ENCODE data around the gene PLCH1. TPM values are rescaled to one million over a fixed set of nuclear protein-coding genes. Genes with fewer than 3 reads are reported as not detected.

PLCH1 gene
- total and polyA plus RNA-seq, 2 of the 8 experiments (the other 6 are each of a cell fraction or from before 2014, with no cell fraction given): 5.8 to 17.2 TPM

DNA sequence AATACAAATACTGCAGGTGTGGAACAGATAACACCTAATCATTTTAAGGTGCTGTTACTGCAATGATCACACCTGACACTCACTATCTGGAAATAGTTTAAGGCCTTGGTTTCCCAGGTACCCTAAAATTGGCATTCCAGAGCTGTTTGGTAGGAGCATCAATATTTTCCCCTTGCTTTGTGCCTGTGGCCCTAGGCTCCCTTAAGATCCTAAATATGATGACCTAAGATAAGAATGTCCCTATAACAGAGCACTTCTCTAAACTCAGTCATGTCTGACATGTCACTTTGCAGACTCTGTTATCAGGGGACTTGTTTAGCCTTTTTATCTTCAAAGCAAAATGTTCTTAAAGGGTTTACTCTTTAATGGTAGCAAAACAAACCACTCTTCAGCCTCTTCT lies 335.5 kb downstream of the PLCH1 start:
- no peak overlapping the region for H2AFZ ChIP-seq (ENCODE audit: low read length)
- DNase-seq (ENCODE audit: low read depth in 1 of 2, low spot score in 2 of 2): no peak
- H3K9ac ChIP-seq (replicated peaks in 1 of 4; ENCODE audit: extremely low read depth in 1 of 4, low read depth in 3 of 4, low read length in 3 of 4): no peak overlapping the region
- H3K4ac ChIP-seq (replicated peaks; ENCODE audit: insufficient read length, low read depth, low read length): no peak overlapping the region
- no peak overlapping the region for H2AK5ac ChIP-seq (ENCODE audit: low read depth, low read length)
- TF ChIP-seq SAP30 (IDR thresholded peaks at IDR 0.05; ENCODE audit: insufficient read depth, insufficient replicate concordance, low read length) (no peak), SUZ12 (IDR thresholded peaks at IDR 0.05; ENCODE audit: low read length) (no peak), BRCA1 (IDR thresholded peaks at IDR 0.05; ENCODE audit: low read depth, low read length) (no peak)
- no peak overlapping the region for H3K23ac ChIP-seq (ENCODE audit: insufficient read length)
- no peak overlapping the region for H3K56ac ChIP-seq (replicated peaks; ENCODE audit: insufficient read length, low read depth, low read length)
- CTCF ChIA-PET (ENCODE audit: partially characterized antibody): interaction anchor here (1.0 to 1.9 kb wide), 5 partner anchors 9 to 293 kb away, joined by 3 to 8 read pairs (median 4); no protein-coding TSS in a partner anchor
- no peak overlapping the region for H3K4me3 ChIP-seq (ENCODE audit: extremely low read depth in 1 of 4, insufficient read depth in 2 of 4, low read depth in 3 of 4, low read length in 4 of 4)
- H3K14ac ChIP-seq (ENCODE audit: insufficient read length): no peak overlapping the region
- no peaks in the 10 kb centered on the region for H3K36me3 ChIP-seq (ENCODE audit: control insufficient read depth in 2 of 4, insufficient read depth in 4 of 4, low read length in 3 of 4)
- no peak overlapping the region for H4K8ac ChIP-seq (ENCODE audit: extremely low read depth, insufficient read depth, low read length)
- no peak overlapping the region for H3K18ac ChIP-seq (ENCODE audit: extremely low read depth, low read length)
- no peak overlapping the region for H2BK15ac ChIP-seq (ENCODE audit: low read length)
- H3K79me2 ChIP-seq (ENCODE audit: control insufficient read depth in 1 of 2, insufficient read depth in 2 of 2, low read length in 2 of 2): no peaks in the 10 kb centered on the region
- no peak overlapping the region for H3K4me2 ChIP-seq (ENCODE audit: insufficient read depth in 1 of 2, low read depth in 2 of 2, low read length in 2 of 2)
- H2BK120ac ChIP-seq (replicated peaks; ENCODE audit: low read depth, low read length): no peak overlapping the region
- no peak overlapping the region for H4K5ac ChIP-seq (ENCODE audit: insufficient read length, low read depth, low read length)
- H3K4me1 ChIP-seq (replicated peaks in 1 of 4; ENCODE audit: control insufficient read depth in 3 of 4, insufficient read depth in 4 of 4, low read length in 3 of 4): no peaks in the 10 kb centered on the region
- no peak overlapping the region for H3K27ac ChIP-seq (ENCODE audit: low read depth, low read length)
- no peaks in the 10 kb centered on the region for H4K20me1 ChIP-seq (replicated peaks in 1 of 2; ENCODE audit: control insufficient read depth in 1 of 2, insufficient read depth in 2 of 2, low read length in 2 of 2)
- no peaks in the 10 kb centered on the region for H3K23me2 ChIP-seq (ENCODE audit: low read depth, low read length)
- no peak for FAIRE-seq
- H2BK12ac ChIP-seq (ENCODE audit: low read depth, low read length): no peak overlapping the region
- no peaks in the 10 kb centered on the region for H3K27me3 ChIP-seq (replicated peaks in 1 of 4; ENCODE audit: control insufficient read depth in 3 of 4, extremely low read depth in 1 of 4, insufficient read depth in 3 of 4, low read length in 3 of 4)
- peaks cover 0 to 7% of the 10 kb centered on the region in 2 experiments; a peak in 1 of 4 replicates for H3K9me3 ChIP-seq (ENCODE audit: insufficient read depth in 2 of 2, low read depth in 1 of 2, low read length in 1 of 2)
- H2BK20ac ChIP-seq (ENCODE audit: low read length): no peak overlapping the region
- POLR2A ChIA-PET (ENCODE audit: partially characterized antibody): interaction anchor here (1.3 to 1.6 kb wide), 2 partner anchors 12 to 14 kb away, joined by 3 read pairs; no protein-coding TSS in a partner anchor
- no peak overlapping the region for H2BK5ac ChIP-seq (ENCODE audit: low read depth, low read length)
- no peaks in the 10 kb centered on the region for H3K79me1 ChIP-seq (ENCODE audit: low read depth, low read length)
- H4K91ac ChIP-seq (replicated peaks; ENCODE audit: insufficient read length, low read length): no peak overlapping the region

All from H1 (cell line).